Measurements from ENCODE around the gene GET4. TPM values are rescaled to one million over a fixed set of nuclear protein-coding genes. Genes with fewer than 3 reads are reported as not detected.

GET4 gene
- total and polyA plus RNA-seq, 2 of the 8 experiments (the other 6 are each of a cell fraction or from before 2014, with no cell fraction given), result 56.7 to 74.1 TPM

- no peak overlapping the region for H3K4me3 ChIP-seq (ENCODE audit: extremely low read depth in 1 of 4, insufficient read depth in 2 of 4, low read depth in 3 of 4, low read length in 4 of 4)
- H3K9me3 ChIP-seq (ENCODE audit: insufficient read depth in 2 of 2, low read depth in 1 of 2, low read length in 1 of 2), result no peaks in the 10 kb centered on the region
- H3K27me3 ChIP-seq (replicated peaks in 1 of 4; ENCODE audit: control insufficient read depth in 3 of 4, extremely low read depth in 1 of 4, insufficient read depth in 3 of 4, low read length in 3 of 4), result no peaks in the 10 kb centered on the region
- H2AFZ ChIP-seq (ENCODE audit: low read length), result no peak overlapping the region
- H3K27ac ChIP-seq (ENCODE audit: low read depth, low read length), result no peak overlapping the region
- no peak overlapping the region for H3K9ac ChIP-seq (replicated peaks in 1 of 4; ENCODE audit: extremely low read depth in 1 of 4, low read depth in 3 of 4, low read length in 3 of 4)
- no peak for DNase-seq (ENCODE audit: low read depth in 1 of 2, low spot score in 2 of 2)
- H3K4ac ChIP-seq (replicated peaks; ENCODE audit: insufficient read length, low read depth, low read length), result no peak overlapping the region
- TF ChIP-seq USF2 (IDR thresholded peaks at IDR 0.05; ENCODE audit: low read length), result no peak
- no peak for TF ChIP-seq SUZ12 (IDR thresholded peaks at IDR 0.05; ENCODE audit: low read length)
- H2BK12ac ChIP-seq (ENCODE audit: low read depth, low read length), result no peak overlapping the region
- no peaks in the 10 kb centered on the region for H4K20me1 ChIP-seq (replicated peaks in 1 of 2; ENCODE audit: control insufficient read depth in 1 of 2, insufficient read depth in 2 of 2, low read length in 2 of 2)
- no peaks in the 10 kb centered on the region for H3K36me3 ChIP-seq (ENCODE audit: control insufficient read depth in 2 of 4, insufficient read depth in 4 of 4, low read length in 3 of 4)
- H3K14ac ChIP-seq (ENCODE audit: insufficient read length), result no peak overlapping the region
- no peak overlapping the region for H2BK120ac ChIP-seq (replicated peaks; ENCODE audit: low read depth, low read length)
- no peak overlapping the region for H2BK5ac ChIP-seq (ENCODE audit: low read depth, low read length)
- no peak for FAIRE-seq
- WGBS, 2 experiments (ENCODE audit: extremely low coverage in 1 of 2, insufficient coverage in 1 of 2, insufficient read length in 1 of 2, insufficient replicate concordance in 2 of 2, low coverage in 1 of 2, low lambda C conversion rate in 2 of 2, missing lambda C conversion rate in 1 of 2), result 91% methylated on average over 18 of the region's 21 CpGs; no CpG with 5 or more reads in 1 of the 2 experiments
- no peak overlapping the region for H4K8ac ChIP-seq (ENCODE audit: extremely low read depth, insufficient read depth, low read length)
- H3K23me2 ChIP-seq (ENCODE audit: low read depth, low read length), result no peaks in the 10 kb centered on the region
- no peak overlapping the region for H3K23ac ChIP-seq (ENCODE audit: insufficient read length)
- H4K91ac ChIP-seq (replicated peaks; ENCODE audit: insufficient read length, low read length), result no peak overlapping the region
- ChIA-PET POLR2A (ENCODE audit: partially characterized antibody) (interaction anchor here (0.8 to 2.1 kb wide), 2 partner anchors 11 to 40 kb away, joined by 3 to 8 read pairs; no protein-coding TSS in a partner anchor), CTCF (ENCODE audit: partially characterized antibody) (interaction anchor here (1.5 kb wide), 1 partner anchor 244 kb away, joined by 5 read pairs; no protein-coding TSS in a partner anchor)
- H2BK20ac ChIP-seq (ENCODE audit: low read length), result no peak overlapping the region
- no peak overlapping the region for H3K4me2 ChIP-seq (ENCODE audit: insufficient read depth in 1 of 2, low read depth in 2 of 2, low read length in 2 of 2)
- no peak overlapping the region for H2AK5ac ChIP-seq (ENCODE audit: low read depth, low read length)
- no peak overlapping the region for H3K18ac ChIP-seq (ENCODE audit: extremely low read depth, low read length)
- H3K4me1 ChIP-seq (replicated peaks in 1 of 4; ENCODE audit: control insufficient read depth in 3 of 4, insufficient read depth in 4 of 4, low read length in 3 of 4), result no peaks in the 10 kb centered on the region; a peak in 3 of 7 replicates
- H4K5ac ChIP-seq (ENCODE audit: insufficient read length, low read depth, low read length), result no peak overlapping the region
- H3K79me1 ChIP-seq (ENCODE audit: low read depth, low read length), result no peaks in the 10 kb centered on the region
- H2BK15ac ChIP-seq (ENCODE audit: low read length), result no peak overlapping the region
- no peaks in the 10 kb centered on the region for H3K79me2 ChIP-seq (ENCODE audit: control insufficient read depth in 1 of 2, insufficient read depth in 2 of 2, low read length in 2 of 2)
- H3K56ac ChIP-seq (replicated peaks; ENCODE audit: insufficient read length, low read depth, low read length), result no peak overlapping the region
Observed at GRCh38 chr7:931871-932650, 55.7 kb downstream of the GET4 start.

Data from H1 (cell line).